K562 (cell line): ENCODE measurements around the gene CSNK1G1. TPM values are rescaled to one million over a fixed set of nuclear protein-coding genes. Genes with fewer than 3 reads are reported as not detected.

Experiments
- DMBX1 ChIP-seq: fragments of 250-450 bp; sonication (Bioruptor Pico); IDR thresholded peaks from 2 replicates; pipeline ENCODE4 v1.8.0; 2022; ENCODE audit warnings: inconsistent platforms, mild to moderate bottlenecking, moderate library complexity, borderline replicate concordance
- HDGF ChIP-seq: fragments of 450-650 bp; IDR thresholded peaks from 2 replicates; pipeline ENCODE4 v1.6.1; 2016
- KLF13 ChIP-seq: fragments of 450-650 bp; IDR thresholded peaks from 2 replicates; pipeline ENCODE4 v1.6.1; 2016; ENCODE audit warnings: missing genetic modification characterization, low read depth, mild to moderate bottlenecking, missing compliant biosample characterization, moderate library complexity, borderline replicate concordance
- NFYB ChIP-seq: IDR thresholded peaks from 2 replicates; pipeline ENCODE4 v1.6.1; 2011; ENCODE audit warnings: mild to moderate bottlenecking, moderate library complexity; ENCODE audit not compliant: insufficient read length; ENCODE audit errors: extremely low read depth
- PML ChIP-seq: IDR thresholded peaks from 2 replicates; pipeline ENCODE4 v1.6.1; 2012; ENCODE audit warnings: low read length, inconsistent platforms
- PTRF ChIP-seq: fragments of 450-650 bp; IDR thresholded peaks from 2 replicates; pipeline ENCODE4 v1.6.1; 2016; ENCODE audit warnings: mild to moderate bottlenecking, missing genetic modification characterization, missing compliant biosample characterization
- PURB ChIP-seq: sonication (generic); formaldehyde crosslinking; IDR thresholded peaks from 2 replicates; pipeline ENCODE4 v1.9.0; 2021; ENCODE audit warnings: low read depth, mild to moderate bottlenecking, missing genetic modification reagents
- SAFB ChIP-seq: fragments of 200-400 bp; formaldehyde crosslinking; IDR thresholded peaks from 2 replicates; pipeline ENCODE4 v1.6.1; 2017; ENCODE audit warnings: low read depth, low read length, borderline replicate concordance
- SMAD4 ChIP-seq: fragments of 250-450 bp; sonication (Bioruptor Pico); conservative IDR thresholded peaks from 2 replicates; pipeline ENCODE4 v1.8.0; 2021; ENCODE audit warnings: inconsistent platforms, mild to moderate bottlenecking, moderate library complexity
- TOE1 ChIP-seq, 2 experiments: fragments of 450-650 bp in 1 of 2; sonication (generic) in 1 of 2; formaldehyde crosslinking in 1 of 2; IDR thresholded peaks; 2 replicates each; pipeline versions ENCODE4 v1.7.1 to v1.8.0; 2016 to 2022; ENCODE audit warnings: borderline replicate concordance in 2 of 2, mild to moderate bottlenecking in 2 of 2, antibody characterized with exemption in 1 of 2, inconsistent platforms in 1 of 2, low read depth in 1 of 2, missing genetic modification reagents in 1 of 2, moderate library complexity in 1 of 2
- ZFX ChIP-seq: sonication (generic); formaldehyde crosslinking; IDR thresholded peaks from 2 replicates; pipeline ENCODE4 v1.8.0; 2022; ENCODE audit warnings: mild to moderate bottlenecking, missing genetic modification reagents, moderate library complexity
- ZNF197 ChIP-seq: fragments of 200-800 bp; sonication (Bioruptor generic); IDR thresholded peaks from 2 replicates; pipeline ENCODE4 v1.6.1; 2016; ENCODE audit warnings: low read depth, missing genetic modification characterization, missing compliant biosample characterization
- polyA plus RNA-seq, 8 experiments: library from polyadenylated mRNA; depleted of rRNA in 4 of 8; stranded (reverse) in 5 of 8; unstranded in 3 of 8; fragments of >200 nt; fragmentation: Nextera tagmentation in 2 of 8; fragmentation: Illumina TruSeq in 1 of 8; extraction: Ambion mirVana in 2 of 8; extraction: Trizol in 1 of 8; gene quantifications; 2 replicates each; pipeline versions ENCODE4 v1.2.1 to v1.2.3, GENCODE V29; 2011 to 2014; ENCODE audit warnings: inconsistent platforms in 1 of 8, missing spikeins in 1 of 8
- total RNA-seq, 7 experiments: library from RNA; depleted of rRNA in 6 of 7; stranded (reverse); fragments of >200 nt in 6 of 7; fragmentation: Illumina TruSeq in 2 of 7; extraction: Trizol in 2 of 7; gene quantifications; 2 replicates each; pipeline versions ENCODE4 v1.2.1 to v1.2.3, GENCODE V29; 2011 to 2021; ENCODE audit warnings: low replicate concordance in 1 of 7
- TF ChIP-seq, protein P1 (sequence below), 2 experiments: fragments of 450-650 bp; formaldehyde crosslinking in 1 of 2; IDR thresholded peaks; 2 replicates each; pipeline versions ENCODE4 v1.4.0 to v1.6.1; 2014 to 2020; ENCODE audit warnings: mild to moderate bottlenecking in 2 of 2, borderline replicate concordance in 1 of 2, low read depth in 1 of 2
- TF ChIP-seq, protein P2 (sequence below): fragments of 250-450 bp; sonication (Bioruptor Pico); IDR thresholded peaks from 2 replicates; pipeline ENCODE4 v1.4.0; 2020; ENCODE audit warnings: mild to moderate bottlenecking
- TF ChIP-seq, protein P3 (sequence below), 2 experiments: fragments of 250-450 bp in 1 of 2; fragments of 450-650 bp in 1 of 2; sonication (Bioruptor Pico) in 1 of 2; IDR thresholded peaks; 2 replicates each; pipeline versions ENCODE4 v1.6.1 to v1.8.0; 2016 to 2021; ENCODE audit warnings: mild to moderate bottlenecking in 2 of 2, moderate library complexity in 2 of 2, missing compliant biosample characterization in 1 of 2, missing genetic modification characterization in 1 of 2

Gene CSNK1G1
- total and polyA plus RNA-seq, 9 of the 15 experiments (the other 6 are each of a cell fraction or from before 2014, with no cell fraction given) = 4.5 to 18.5 (median 9.5) TPM

DNA sequence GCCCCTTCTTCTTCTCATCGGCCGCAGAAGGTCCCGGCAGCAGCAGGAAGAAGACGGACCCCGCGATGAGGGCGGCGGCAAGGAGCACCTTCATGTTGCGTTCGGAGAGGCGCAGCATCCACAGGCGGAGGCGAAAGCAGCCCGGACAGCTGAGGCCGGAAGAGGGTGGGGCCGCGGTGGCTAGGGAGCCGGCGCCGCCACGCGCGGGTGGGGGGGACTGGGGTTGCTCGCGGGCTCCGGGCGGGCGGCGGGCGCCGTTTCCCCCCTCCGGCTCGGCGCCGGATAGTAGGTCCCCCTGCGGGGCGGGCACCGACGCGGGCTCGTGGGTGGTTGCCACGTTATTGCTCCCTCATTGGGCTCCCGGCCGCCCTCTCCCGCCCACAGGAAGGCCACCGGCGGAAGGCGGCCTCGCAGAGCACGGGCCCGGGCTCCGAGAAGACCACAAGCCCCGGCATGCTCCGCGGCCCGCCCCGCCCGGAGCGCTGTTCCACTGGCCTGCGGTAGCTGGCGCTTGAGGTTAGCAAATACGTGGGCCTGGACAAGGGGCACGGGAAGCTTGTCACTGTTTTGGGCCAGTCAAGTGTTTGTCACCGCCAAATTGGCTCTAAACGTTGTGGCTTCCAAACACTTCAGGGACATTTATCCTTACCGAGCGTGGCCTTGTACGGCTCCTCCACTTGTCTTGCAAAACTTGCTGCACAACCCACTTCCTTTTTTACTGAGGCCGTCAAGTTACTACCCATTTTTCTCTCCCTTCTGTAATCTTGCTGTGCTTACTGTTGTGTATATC is 192.9 kb downstream of the CSNK1G1 start, which contains the start of gene PPIB (continued):
- TF ChIP-seq, protein P1, sequence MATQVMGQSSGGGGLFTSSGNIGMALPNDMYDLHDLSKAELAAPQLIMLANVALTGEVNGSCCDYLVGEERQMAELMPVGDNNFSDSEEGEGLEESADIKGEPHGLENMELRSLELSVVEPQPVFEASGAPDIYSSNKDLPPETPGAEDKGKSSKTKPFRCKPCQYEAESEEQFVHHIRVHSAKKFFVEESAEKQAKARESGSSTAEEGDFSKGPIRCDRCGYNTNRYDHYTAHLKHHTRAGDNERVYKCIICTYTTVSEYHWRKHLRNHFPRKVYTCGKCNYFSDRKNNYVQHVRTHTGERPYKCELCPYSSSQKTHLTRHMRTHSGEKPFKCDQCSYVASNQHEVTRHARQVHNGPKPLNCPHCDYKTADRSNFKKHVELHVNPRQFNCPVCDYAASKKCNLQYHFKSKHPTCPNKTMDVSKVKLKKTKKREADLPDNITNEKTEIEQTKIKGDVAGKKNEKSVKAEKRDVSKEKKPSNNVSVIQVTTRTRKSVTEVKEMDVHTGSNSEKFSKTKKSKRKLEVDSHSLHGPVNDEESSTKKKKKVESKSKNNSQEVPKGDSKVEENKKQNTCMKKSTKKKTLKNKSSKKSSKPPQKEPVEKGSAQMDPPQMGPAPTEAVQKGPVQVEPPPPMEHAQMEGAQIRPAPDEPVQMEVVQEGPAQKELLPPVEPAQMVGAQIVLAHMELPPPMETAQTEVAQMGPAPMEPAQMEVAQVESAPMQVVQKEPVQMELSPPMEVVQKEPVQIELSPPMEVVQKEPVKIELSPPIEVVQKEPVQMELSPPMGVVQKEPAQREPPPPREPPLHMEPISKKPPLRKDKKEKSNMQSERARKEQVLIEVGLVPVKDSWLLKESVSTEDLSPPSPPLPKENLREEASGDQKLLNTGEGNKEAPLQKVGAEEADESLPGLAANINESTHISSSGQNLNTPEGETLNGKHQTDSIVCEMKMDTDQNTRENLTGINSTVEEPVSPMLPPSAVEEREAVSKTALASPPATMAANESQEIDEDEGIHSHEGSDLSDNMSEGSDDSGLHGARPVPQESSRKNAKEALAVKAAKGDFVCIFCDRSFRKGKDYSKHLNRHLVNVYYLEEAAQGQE (IDR thresholded peaks at IDR 0.05; ENCODE audit: borderline replicate concordance) = peak; percentile 64
- TF ChIP-seq, protein P1 (CRISPR knock-in tag; IDR thresholded peaks at IDR 0.05; ENCODE audit: low read depth) = no peak
- TF ChIP-seq PML = peak; percentile 77; the same call in 1 of the 2 replicates
- TF ChIP-seq NFYB = peak; percentile 59
- TF ChIP-seq ZFX = peak; percentile 98
- TF ChIP-seq TOE1 (IDR thresholded peaks at IDR 0.05; ENCODE audit: borderline replicate concordance) = peak; percentile 89; the same call in 1 of the 2 replicates
- TF ChIP-seq TOE1 (CRISPR knock-in tag; IDR thresholded peaks at IDR 0.05; ENCODE audit: borderline replicate concordance, low read depth) = no peak
- TF ChIP-seq, protein P2, sequence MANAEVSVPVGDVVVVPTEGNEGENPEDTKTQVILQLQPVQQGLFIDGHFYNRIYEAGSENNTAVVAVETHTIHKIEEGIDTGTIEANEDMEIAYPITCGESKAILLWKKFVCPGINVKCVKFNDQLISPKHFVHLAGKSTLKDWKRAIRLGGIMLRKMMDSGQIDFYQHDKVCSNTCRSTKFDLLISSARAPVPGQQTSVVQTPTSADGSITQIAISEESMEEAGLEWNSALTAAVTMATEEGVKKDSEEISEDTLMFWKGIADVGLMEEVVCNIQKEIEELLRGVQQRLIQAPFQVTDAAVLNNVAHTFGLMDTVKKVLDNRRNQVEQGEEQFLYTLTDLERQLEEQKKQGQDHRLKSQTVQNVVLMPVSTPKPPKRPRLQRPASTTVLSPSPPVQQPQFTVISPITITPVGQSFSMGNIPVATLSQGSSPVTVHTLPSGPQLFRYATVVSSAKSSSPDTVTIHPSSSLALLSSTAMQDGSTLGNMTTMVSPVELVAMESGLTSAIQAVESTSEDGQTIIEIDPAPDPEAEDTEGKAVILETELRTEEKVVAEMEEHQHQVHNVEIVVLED (CRISPR knock-in tag) = 0 out of 2 replicates have a peak, but pooled peaks have one; percentile 53
- TF ChIP-seq DMBX1 (CRISPR knock-in tag) = peak; percentile 31
- no peak for TF ChIP-seq PTRF (tag)
- peak; percentile 52; the same call in 1 of the 2 replicates for TF ChIP-seq SAFB
- peak; percentile 43; the same call in 1 of the 2 replicates for TF ChIP-seq KLF13 (tag)
- TF ChIP-seq ZNF197 (CRISPR knock-in tag) = peak; percentile 53; the same call in 1 of the 2 replicates
- TF ChIP-seq SMAD4 (CRISPR knock-in tag) = peak; percentile 51; the same call in 1 of the 2 replicates
- no peak for TF ChIP-seq PURB
- TF ChIP-seq, protein P3, sequence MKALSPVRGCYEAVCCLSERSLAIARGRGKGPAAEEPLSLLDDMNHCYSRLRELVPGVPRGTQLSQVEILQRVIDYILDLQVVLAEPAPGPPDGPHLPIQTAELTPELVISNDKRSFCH (CRISPR knock-in tag; IDR thresholded peaks at IDR 0.05) = no peak
- TF ChIP-seq, protein P3 (tag; IDR thresholded peaks at IDR 0.05) = peak; percentile 56; the same call in 1 of the 2 replicates
- peak; percentile 81; the same call in 1 of the 2 replicates for TF ChIP-seq HDGF
